Activated naive CD4-positive, alpha-beta T cell treated with anti-CD3 and anti-CD28 coated beads for 36 hours (primary cell): ENCODE data around the gene HIPK3. TPM values are rescaled to one million over a fixed set of nuclear protein-coding genes. Genes with fewer than 3 reads are reported as not detected.
A peak's percentile ranks its signal among the peaks of the same experiment; 100 is the strongest.
"Not testable (repeated sequence)": the region's sequence is repeated elsewhere in the genome, so short reads cannot be mapped to it uniquely, and the experiment has no call there.

Experiments used
- CTCF ChIA-PET: fragments of 350-600 bp; sonication (Branson Sonifier 250); formaldehyde crosslinking; loops from one replicate; lab custom pipeline; 2021; ENCODE audit warnings: antibody characterized with exemption; lab: Charles Lee
- DNase-seq: peaks from one replicate; pipeline ENCODE4 v3.0.0-alpha.2; 2020
- H3K27ac Mint-ChIP-seq: one replicate; pipeline ENCODE4 v1.8.0; 2021; ENCODE audit warnings: mild to moderate bottlenecking, mixed read lengths
- H3K27me3 Mint-ChIP-seq: one replicate; pipeline ENCODE4 v1.8.0; 2021; ENCODE audit warnings: low read depth, mixed read lengths
- H3K36me3 Mint-ChIP-seq: one replicate; pipeline ENCODE4 v1.8.0; 2021; ENCODE audit warnings: low read depth, mixed read lengths
- H3K4me1 Mint-ChIP-seq: one replicate; pipeline ENCODE4 v1.8.0; 2021; ENCODE audit warnings: low read depth, mixed read lengths
- H3K4me3 Mint-ChIP-seq: one replicate; pipeline ENCODE4 v1.8.0; 2021; ENCODE audit warnings: mild to moderate bottlenecking, moderate library complexity, mixed read lengths
- H3K9me3 Mint-ChIP-seq: one replicate; pipeline ENCODE4 v1.8.0; 2021; ENCODE audit warnings: mixed read lengths
- intact Hi-C: fragments of 100-400 bp; cut with micrococcal nuclease; formaldehyde crosslinking; loops from one replicate; pipeline ENCODE4 v1.15.1; 2023
- total RNA-seq, 2 experiments: library from RNA; stranded (reverse); gene quantifications; one replicate each; pipeline ENCODE4 v1.2.3, GENCODE V29; 2021

HIPK3 gene
- total RNA-seq, 2 experiments from 2014 or later = 23.9 to 24.0 TPM

DNA sequence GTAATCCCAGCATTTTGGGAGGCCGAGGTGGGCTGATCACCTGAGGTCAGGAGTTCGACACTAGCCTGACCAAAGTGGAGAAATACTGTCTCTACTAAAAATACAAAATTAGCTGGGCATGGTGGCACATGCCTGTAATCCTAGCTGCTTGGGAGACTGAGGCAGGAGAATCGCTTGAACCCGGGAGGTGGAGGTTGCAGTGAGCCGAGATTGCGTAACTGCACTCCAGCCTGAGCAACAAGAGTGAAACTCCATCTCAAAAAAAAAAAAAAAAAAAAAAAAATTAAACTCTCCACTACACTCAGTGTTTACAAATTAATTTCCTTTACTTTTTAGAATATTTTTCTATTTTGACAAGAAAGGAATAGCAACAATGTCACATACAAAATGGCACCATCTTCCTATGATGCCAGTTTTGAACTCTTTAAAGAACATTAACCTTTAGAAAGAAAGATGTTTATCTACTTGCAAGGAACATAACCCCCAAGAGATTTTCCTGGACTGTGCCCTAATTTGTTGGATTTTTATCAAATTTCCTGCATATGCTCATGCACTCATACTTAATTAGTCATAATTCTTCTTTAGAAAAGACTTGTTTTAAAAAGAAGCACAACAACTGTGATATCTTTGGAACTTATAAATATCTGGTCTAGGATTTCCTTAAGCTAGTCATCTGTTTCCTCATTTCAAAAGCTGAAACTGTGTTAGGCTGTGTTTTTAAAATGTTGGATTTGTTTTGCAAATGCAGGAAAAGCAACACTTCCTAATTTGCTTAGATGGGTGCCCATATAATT is 22.6 kb upstream of the HIPK3 start:
- CTCF ChIA-PET = no interaction called here
- no peak for DNase-seq
- H3K4me3 Mint-ChIP-seq = no peak overlapping the region

DNA sequence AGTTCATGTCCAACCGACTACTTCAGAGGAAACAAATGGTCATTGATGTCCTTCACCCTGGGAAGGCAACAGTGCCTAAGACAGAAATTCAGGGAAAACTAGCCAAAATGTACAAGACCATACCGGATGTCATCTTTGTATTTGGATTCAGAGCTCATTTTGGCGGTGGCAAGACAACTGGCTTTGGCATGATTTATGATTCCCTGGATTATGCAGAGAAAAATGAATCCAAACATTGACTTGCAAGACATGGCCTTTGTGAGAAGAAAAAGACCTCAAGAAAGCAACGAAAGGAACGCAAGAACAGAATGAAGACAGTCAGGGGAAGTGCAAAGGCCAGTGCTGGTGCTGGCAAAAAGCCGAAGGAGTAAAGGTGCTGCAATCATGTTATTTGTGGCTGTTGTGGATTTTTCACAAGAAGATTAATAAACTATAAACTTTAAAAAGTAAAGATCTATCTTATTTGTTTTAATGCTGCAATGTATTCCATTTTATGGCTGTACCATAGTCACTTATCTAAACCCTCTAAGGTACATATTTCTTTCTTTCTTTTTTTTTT is 20.1 kb upstream of the HIPK3 start:
- CTCF ChIA-PET = no interaction called here
- no peak for DNase-seq
- intact Hi-C loops = no loop called here
- Mint-ChIP-seq H3K27me3 (no peaks in the 10 kb centered on the region), H3K4me1 (no peaks in the 10 kb centered on the region), H3K27ac (no peak overlapping the region), H3K4me3 (no peak overlapping the region), H3K36me3 (no peaks in the 10 kb centered on the region), H3K9me3 (no peaks in the 10 kb centered on the region)

More for the DNA sequence above, 22.6 kb upstream of the HIPK3 start:
- Mint-ChIP-seq H3K27me3 (no peaks in the 10 kb centered on the region), H3K9me3 (no peaks in the 10 kb centered on the region), H3K4me1 (no peaks in the 10 kb centered on the region), H3K27ac (no peak overlapping the region), H3K36me3 (no peaks in the 10 kb centered on the region)
- intact Hi-C loops = no loop called here

DNA sequence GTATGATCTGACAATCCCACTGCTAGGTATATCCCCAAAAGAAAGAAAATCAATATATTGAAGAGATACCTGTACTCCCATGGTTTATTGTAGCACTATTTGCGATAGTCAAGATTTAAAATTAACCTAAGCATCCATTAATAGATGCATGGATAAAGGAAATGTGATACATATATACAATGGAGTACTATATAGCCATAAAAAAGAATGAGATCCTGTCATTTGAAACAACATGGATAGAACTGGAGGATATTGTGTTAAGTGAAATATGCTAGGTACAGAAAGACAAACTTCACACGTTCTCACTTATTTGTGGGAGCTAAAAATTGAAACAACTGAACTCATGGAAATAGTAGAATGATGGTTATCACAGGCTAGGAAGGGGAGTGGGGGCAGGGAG is 14.6 kb upstream of the HIPK3 start:
- Mint-ChIP-seq H3K9me3 (no peaks in the 10 kb centered on the region), H3K4me3 (no peak overlapping the region), H3K36me3 (no peaks in the 10 kb centered on the region), H3K4me1 (no peaks in the 10 kb centered on the region), H3K27ac (no peak overlapping the region), H3K27me3 (peaks cover 5% of the 10 kb centered on the region)
- CTCF ChIA-PET = no interaction called here
- intact Hi-C loops = no loop called here
- DNase-seq = no peak

DNA sequence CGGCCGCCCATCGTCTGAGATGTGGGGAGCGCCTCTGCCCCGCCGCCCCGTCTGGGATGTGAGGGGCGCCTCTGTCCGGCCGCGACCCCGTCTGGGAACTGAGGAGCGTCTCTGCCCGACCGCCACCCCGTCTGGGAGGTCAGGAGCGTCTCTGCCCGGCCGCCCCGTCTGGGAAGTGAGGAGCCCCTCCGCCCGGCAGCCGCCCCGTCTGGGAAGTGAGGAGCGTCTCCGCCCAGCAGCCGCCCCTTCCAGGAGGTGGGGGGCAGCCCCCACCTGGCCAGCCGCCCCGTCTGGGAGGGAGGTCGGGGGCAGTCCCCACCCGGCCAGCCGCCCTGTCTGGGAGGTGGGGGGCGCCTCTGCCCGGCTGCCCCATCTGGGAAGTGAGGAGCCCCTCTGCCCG is 13.5 kb upstream of the HIPK3 start:
- H3K4me3 Mint-ChIP-seq, H3K27ac Mint-ChIP-seq, H3K4me1 Mint-ChIP-seq, H3K36me3 Mint-ChIP-seq, CTCF ChIA-PET, DNase-seq, intact Hi-C loops, H3K27me3 Mint-ChIP-seq, H3K9me3 Mint-ChIP-seq: not testable (repeated sequence)

DNA sequence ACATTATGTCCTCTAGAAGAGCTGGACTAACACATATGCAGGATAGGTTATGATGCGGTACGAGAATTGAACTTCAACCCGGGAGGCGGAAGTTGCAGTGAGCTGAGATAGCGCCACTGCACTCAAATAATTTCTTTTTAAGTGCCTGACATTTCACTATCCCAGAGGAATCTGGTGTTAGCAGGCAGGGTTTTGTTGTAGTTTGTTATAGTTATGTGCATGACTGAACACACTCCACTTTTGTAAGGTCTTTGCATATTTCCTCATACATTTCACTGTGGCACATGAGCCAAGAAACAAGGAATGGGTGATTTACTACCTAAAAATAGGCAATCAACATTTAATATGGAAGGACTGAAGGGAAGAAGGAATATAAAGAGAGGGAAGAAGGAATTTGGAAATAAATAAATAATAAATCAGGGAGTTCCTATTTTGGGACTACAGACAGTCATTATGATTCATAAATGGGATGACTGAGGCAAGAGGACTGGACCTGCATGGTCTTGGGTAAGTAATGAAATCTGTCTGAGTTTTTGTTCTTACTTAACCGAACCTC is 8.7 kb upstream of the HIPK3 start:
- no peak for DNase-seq
- CTCF ChIA-PET = interaction anchor here (0.8 kb wide), 1 partner anchor 18 kb away, joined by 3 read pairs; no protein-coding TSS in a partner anchor
- Mint-ChIP-seq H3K9me3 (no peaks in the 10 kb centered on the region), H3K27ac (no peak overlapping the region), H3K4me3 (no peak overlapping the region), H3K4me1 (no peaks in the 10 kb centered on the region), H3K27me3 (peaks cover 5% of the 10 kb centered on the region), H3K36me3 (no peaks in the 10 kb centered on the region)
- intact Hi-C loops = no loop called here

DNA sequence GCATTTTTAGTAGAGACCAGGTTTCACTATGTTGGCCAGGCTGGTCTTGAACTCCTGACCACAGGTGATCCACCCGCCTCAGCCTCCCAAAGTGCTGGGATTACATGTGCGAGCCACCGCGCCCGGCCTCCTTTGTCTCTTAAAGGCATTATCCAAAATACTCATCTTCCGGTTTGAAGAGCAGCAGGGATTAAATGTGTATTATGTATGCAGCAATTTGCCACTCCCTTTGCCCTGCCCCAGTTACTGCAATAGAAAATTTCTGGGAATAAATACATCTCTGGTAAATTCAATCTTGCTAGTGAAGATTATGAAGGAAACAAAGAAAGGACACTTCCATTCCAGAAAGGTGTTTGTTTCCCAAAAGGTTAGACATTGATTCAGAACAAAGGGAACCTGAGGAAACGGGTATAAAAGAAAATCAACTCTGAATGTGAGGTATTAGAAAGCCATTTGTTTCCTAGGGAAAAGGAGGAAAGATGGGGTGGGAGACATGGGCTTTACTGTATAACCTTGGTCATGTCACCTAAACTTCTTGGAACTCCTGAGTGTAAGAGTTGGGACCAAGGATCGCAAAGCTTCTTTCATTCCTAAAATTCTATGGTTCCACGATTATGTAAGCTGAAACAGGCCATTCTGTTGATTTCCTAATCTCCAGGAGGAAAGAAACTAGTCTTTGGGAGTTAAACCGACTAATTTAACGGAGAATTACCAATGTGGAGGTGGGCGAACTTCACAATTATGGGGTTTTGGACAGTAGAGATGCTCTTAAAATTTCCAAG is 959 bp upstream of the HIPK3 start:
- Mint-ChIP-seq H3K36me3 (peaks cover 2% of the 10 kb centered on the region), H3K27ac (peak overlapping the region; percentile 96), H3K4me1 (peaks cover 21% of the 10 kb centered on the region), H3K27me3 (no peaks in the 10 kb centered on the region), H3K4me3 (peak overlapping the region; percentile 91), H3K9me3 (peaks cover under 1% of the 10 kb centered on the region)
- no peak for DNase-seq
- intact Hi-C loops = loop anchor here (5.0 kb wide), 6 partner anchors 434 to 1661 kb away; partner anchors contain the start of genes APIP, CAPRIN1, CD59 and PAX6
- CTCF ChIA-PET = interaction anchor here (0.7 to 1.2 kb wide), 2 partner anchors 15 to 89 kb away, joined by 3 read pairs; no protein-coding TSS in a partner anchor

DNA sequence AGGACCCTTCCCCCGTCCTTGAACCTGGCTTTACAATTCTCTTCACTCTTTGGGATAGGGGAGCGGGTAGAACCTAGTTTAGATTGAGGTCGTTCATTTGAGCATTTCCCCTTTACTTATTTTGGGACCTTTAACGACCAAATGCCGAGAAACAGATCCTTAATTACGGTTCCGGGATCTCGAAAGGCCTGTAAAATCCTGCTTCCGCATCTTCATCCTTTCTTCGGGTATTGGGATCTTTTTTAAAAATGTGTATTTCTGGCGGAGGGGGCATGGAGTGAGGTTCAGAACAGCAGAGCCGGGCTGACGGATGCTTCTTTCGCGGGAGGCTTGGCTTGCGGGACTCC is 395 bp upstream of the HIPK3 start:
- H3K9me3 Mint-ChIP-seq = peaks cover 2% of the 10 kb centered on the region
- H3K36me3 Mint-ChIP-seq = peaks cover 5% of the 10 kb centered on the region
- peak overlapping the region; percentile 91 for H3K4me3 Mint-ChIP-seq
- peaks cover 27% of the 10 kb centered on the region for H3K4me1 Mint-ChIP-seq
- CTCF ChIA-PET = no interaction called here
- no peak for DNase-seq
- no peaks in the 10 kb centered on the region for H3K27me3 Mint-ChIP-seq
- peak overlapping the region; percentile 96 for H3K27ac Mint-ChIP-seq
- intact Hi-C loops = loop anchor here (1.0 to 5.0 kb wide), 9 partner anchors 73 to 1661 kb away; partner anchors contain the start of genes APIP, CAPRIN1, CD59 and PAX6

DNA sequence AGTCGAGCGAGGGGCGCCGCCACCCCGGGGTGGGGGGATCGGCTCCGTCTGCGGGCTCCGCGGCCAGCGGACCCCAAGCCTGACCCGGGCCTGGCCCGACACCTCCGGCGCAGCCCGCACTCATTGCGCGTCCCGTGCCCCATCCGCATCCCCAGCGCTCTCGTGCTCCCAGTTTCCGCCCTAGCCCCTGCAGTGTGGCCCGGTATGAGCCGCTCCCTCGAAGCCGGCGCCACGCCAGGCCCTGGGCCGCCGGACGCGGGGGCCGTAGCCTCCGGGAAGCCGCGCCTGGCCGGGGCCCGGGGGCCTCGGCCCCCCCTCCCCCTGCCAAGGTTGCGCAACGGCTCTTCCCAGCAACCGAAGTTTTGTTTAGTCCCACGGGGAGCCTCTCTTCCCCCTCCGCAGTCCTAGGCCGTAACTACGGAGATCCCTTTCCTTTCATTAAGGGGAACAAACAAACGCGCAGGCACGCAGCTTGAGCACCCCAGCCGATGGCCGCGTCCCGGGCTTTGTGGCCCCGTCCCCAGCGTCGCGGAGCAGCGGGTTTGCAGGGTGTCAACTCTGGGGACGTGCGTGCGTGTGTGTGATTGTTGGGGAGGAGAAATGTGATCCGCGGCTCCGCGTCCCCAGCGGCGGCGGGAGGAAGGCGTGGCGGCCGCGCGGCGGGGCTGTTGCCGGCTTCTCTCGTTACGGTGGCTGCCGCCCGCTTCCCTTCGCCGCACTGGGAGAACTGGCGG is 883 bp downstream of the HIPK3 start:
- intact Hi-C loops = loop anchor here (1.0 to 5.0 kb wide), 13 partner anchors 71 to 1659 kb away; partner anchors contain the start of genes APIP, C11orf91, CAPRIN1 and CD59
- Mint-ChIP-seq H3K9me3 (peaks cover 2% of the 10 kb centered on the region), H3K27me3 (no peaks in the 10 kb centered on the region), H3K27ac (peak overlapping the region; percentile 93), H3K4me3 (peak overlapping the region; percentile 91), H3K36me3 (peaks cover 5% of the 10 kb centered on the region), H3K4me1 (peaks cover 37% of the 10 kb centered on the region)
- CTCF ChIA-PET = no interaction called here
- peak; percentile 77 for DNase-seq

DNA sequence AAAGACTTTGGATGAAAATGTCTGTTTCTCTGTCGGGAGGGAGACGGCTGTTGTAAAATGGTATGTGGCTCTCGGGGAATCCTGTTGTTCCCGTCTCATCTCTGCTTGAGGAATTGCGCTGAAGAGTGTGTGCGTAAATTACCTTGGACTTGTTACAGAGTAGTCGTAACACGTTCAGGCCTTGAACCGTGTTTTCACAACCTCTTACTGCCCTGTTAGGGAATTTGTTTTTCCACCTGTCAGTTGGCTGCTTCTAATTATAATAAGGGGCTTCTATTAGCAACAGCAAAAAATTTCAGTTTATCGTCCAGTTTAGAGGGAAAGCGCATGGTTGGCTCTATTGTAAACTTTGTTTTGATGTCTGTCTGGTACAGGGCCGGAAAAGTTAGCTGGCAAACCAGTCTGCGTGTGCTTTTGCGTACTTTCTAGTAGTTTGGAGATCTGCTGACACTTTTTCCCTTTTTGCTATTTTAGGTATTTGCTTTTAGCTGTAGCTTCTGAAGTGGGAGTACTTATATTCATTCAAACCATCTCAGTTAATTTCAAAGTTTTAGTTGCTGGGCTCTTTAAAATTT is 1.5 kb downstream of the HIPK3 start:
- CTCF ChIA-PET = interaction anchor here (1.4 kb wide), 1 partner anchor 28 kb away, joined by 7 read pairs; no protein-coding TSS in a partner anchor
- H3K4me1 Mint-ChIP-seq = peaks cover 42% of the 10 kb centered on the region

DNA sequence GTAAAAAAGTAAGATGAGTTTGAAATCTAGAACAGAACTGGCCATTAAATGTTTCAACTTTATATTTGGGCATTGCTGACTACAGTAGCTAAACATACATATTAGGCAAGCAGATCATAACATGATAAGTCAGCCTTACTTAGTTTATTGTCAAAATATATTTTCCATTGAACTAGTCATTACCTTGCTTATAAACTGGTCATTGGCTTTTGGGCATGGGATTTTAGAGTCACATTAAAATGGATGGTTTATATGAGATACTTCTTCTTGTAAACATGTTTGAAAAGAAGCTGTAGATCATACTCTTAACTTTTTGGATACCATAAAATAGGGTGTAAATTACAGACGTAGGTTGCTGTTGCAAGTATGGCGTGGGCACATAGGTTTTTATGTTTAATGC is 2.7 kb downstream of the HIPK3 start:
- CTCF ChIA-PET = interaction anchor here (1.4 kb wide), 1 partner anchor 27 kb away, joined by 7 read pairs; no protein-coding TSS in a partner anchor
- no peak for DNase-seq
- intact Hi-C loops = loop anchor here (2.0 to 5.0 kb wide), 8 partner anchors 438 to 1657 kb away; partner anchors contain the start of genes APIP, CAPRIN1, CD59 and EIF3M
- Mint-ChIP-seq H3K27ac (no peak overlapping the region), H3K27me3 (no peaks in the 10 kb centered on the region), H3K9me3 (peaks cover 2% of the 10 kb centered on the region), H3K4me1 (peaks cover 47% of the 10 kb centered on the region), H3K4me3 (peak overlapping the region; percentile 42), H3K36me3 (peaks cover 5% of the 10 kb centered on the region)

More for the DNA sequence above, 1.5 kb downstream of the HIPK3 start:
- Mint-ChIP-seq H3K27me3 (no peaks in the 10 kb centered on the region), H3K4me3 (peak overlapping the region; percentile 91), H3K9me3 (peaks cover 2% of the 10 kb centered on the region), H3K27ac (peak overlapping the region; percentile 93), H3K36me3 (peaks cover 5% of the 10 kb centered on the region)
- peak; percentile 15 for DNase-seq
- intact Hi-C loops = loop anchor here (1.0 to 5.0 kb wide), 10 partner anchors 97 to 1659 kb away; partner anchors contain the start of genes APIP, C11orf91, CAPRIN1 and CD59

DNA sequence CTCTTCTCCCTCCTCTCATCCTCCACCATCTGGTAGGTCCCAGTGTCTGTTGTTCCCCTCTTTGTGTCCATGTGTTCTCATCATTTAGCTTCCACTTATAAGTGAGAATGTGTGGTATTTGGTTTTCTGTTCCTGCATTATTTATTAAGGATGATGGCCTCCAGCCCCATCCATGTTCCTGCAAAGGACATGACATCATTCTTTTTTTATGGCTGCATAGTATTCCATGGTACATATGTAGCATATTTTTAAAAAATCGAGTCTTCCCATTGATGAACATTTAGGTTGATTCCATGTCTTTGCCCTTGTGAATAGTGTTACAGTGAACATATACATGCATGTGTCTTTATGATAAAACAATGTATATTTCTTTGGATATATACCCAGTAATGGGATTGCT is 4.2 kb downstream of the HIPK3 start:
- H3K27me3 Mint-ChIP-seq, DNase-seq, H3K9me3 Mint-ChIP-seq, H3K4me3 Mint-ChIP-seq, intact Hi-C loops, H3K27ac Mint-ChIP-seq, H3K36me3 Mint-ChIP-seq, CTCF ChIA-PET: not testable (repeated sequence)
- H3K4me1 Mint-ChIP-seq = peaks cover 46% of the 10 kb centered on the region
